GM19452 (cell line): ENCODE data around the gene ATP2B2.

Experiments
- ATAC-seq: cut with Tn5 transposase; IDR thresholded peaks from one replicate; pipeline ENCODE4 v1.9.1; 2021; ENCODE audit not compliant: unreplicated experiment

Gene ATP2B2

GRCh38 chr3:10368512-10368911 is 136.9 kb downstream of the ATP2B2 start:
- ATAC-seq = no peak

- no peak for ATAC-seq
These were observed 137.9 kb downstream of the ATP2B2 start for GRCh38 chr3:10367506-10367905.

- no peak for ATAC-seq
These were observed 138.7 kb downstream of the ATP2B2 start for GRCh38 chr3:10366651-10367101.

- no peak for ATAC-seq
These were observed 139.6 kb downstream of the ATP2B2 start for GRCh38 chr3:10365791-10366190.

GRCh38 chr3:10365316-10365715 is 140.1 kb downstream of the ATP2B2 start:
- no peak for ATAC-seq

GRCh38 chr3:10364806-10365205 is 140.6 kb downstream of the ATP2B2 start:
- no peak for ATAC-seq

GRCh38 chr3:10363935-10364334 is 141.5 kb downstream of the ATP2B2 start:
- no peak for ATAC-seq

GRCh38 chr3:10361375-10361774 is 144.0 kb downstream of the ATP2B2 start:
- ATAC-seq = no peak

GRCh38 chr3:10360478-10360877 is 144.9 kb downstream of the ATP2B2 start:
- ATAC-seq = no peak

- ATAC-seq = no peak
These were observed 145.6 kb downstream of the ATP2B2 start for GRCh38 chr3:10359761-10360161.

- no peak for ATAC-seq
These were observed 146.9 kb downstream of the ATP2B2 start for GRCh38 chr3:10358309-10358980.

GRCh38 chr3:10357592-10358308 is 147.6 kb downstream of the ATP2B2 start:
- peak; percentile 67 for ATAC-seq

GRCh38 chr3:10357095-10357494 is 148.3 kb downstream of the ATP2B2 start:
- ATAC-seq = no peak

GRCh38 chr3:10356461-10356981 is 148.9 kb downstream of the ATP2B2 start:
- ATAC-seq = no peak

- ATAC-seq = no peak
These were observed 150.9 kb downstream of the ATP2B2 start for GRCh38 chr3:10354361-10355015.

- no peak for ATAC-seq
These were observed 151.6 kb downstream of the ATP2B2 start for GRCh38 chr3:10353661-10354360.

GRCh38 chr3:10353160-10353559 is 152.2 kb downstream of the ATP2B2 start:
- ATAC-seq = no peak

- ATAC-seq = no peak
These were observed 153.1 kb downstream of the ATP2B2 start for GRCh38 chr3:10352146-10352911.

- no peak for ATAC-seq
These were observed 154.2 kb downstream of the ATP2B2 start for GRCh38 chr3:10351013-10351735.
